Suppressor macrophage treated with lipopolysaccharide for 4 hours (primary cell): ENCODE measurements around the gene HSP90AB1.
A peak's percentile ranks its signal among the peaks of the same experiment; 100 is the strongest.

Experiments
- DNase-seq: peaks from one replicate; pipeline ENCODE4 v3.0.0-alpha.2; 2020

Gene HSP90AB1

GRCh38 chr6:44246663-44247337, at the start of gene HSP90AB1:
TSS of gene HSP90AB1 (plus strand) at chr6:44247101. CDS start at chr6:44248630, 1,529 bp downstream.
- DNase-seq: peak; percentile 96

DNA sequence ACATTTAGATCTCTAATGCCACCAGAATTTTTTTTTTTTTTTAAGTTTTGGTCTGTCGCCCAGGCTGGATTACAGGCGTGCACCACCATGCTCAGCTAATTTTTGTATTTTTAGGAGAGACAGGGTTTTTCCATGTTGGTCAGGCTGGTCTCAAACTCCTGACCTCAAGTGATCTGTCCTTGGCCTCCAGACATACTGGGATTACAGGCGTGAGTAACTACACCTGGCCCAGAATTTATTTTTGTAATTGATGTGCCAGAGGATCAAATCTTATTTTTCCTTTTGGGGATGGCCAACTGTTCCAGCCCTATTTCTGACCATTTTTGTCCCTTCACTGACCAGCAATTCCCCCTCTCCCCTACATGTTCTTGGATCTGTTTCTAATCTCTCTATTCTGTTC, 48.2 kb upstream of the HSP90AB1 start:
- DNase-seq: no peak

GRCh38 chr6:44199883-44200282, 47.0 kb upstream of the HSP90AB1 start:
- DNase-seq: no peak

DNA sequence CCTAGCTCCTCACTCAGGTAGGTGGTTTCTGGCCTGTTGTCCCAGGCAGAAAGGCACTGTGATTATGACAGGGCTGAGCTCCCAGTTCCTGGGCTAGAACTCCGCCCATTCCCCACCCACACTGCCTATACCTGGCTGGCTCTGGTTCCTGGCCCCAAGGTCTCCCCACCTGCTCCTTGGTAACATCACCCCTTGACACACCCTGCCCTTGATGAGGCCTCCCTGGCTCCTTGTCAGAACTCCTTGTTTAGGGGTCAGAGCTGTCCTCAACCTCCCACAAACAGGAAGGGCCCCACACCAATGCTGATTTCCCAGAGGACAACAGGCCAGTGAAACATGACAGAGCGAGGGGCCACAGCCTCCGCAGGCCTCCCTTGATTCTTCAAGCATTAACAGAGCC, 45.7 kb upstream of the HSP90AB1 start:
- DNase-seq: no peak

DNA sequence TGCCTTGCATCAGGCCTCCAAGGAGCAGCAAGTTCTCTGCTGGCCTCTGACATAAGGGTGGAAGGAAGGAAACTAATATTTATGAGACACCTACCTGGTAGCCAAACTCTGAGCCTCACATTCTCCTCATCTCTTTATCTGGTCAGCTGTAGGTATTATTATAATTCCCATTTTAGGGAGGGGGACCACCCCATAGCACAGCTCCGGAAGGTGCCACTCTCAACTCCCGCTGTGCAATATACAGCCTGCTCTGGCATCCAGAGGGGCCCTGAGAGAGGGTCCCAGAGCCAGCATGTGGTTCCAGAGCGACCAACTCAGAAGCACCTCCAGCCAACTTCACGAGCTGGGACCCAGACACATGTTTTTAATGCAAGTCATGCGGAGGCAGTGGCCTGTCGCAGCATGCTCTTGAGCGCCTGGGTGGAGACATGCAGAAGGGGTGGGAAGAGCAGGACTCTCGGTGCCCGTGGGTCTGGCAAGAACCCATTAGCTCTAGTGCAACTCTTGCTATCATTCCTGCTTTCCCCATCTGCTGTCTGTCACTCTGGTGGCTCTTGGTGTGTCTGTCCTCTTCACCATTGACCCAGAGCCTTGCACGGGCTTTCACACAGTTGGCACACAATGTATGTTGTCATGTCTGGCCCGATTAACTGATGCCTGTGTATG, 45.1 kb upstream of the HSP90AB1 start:
- no peak for DNase-seq

DNA sequence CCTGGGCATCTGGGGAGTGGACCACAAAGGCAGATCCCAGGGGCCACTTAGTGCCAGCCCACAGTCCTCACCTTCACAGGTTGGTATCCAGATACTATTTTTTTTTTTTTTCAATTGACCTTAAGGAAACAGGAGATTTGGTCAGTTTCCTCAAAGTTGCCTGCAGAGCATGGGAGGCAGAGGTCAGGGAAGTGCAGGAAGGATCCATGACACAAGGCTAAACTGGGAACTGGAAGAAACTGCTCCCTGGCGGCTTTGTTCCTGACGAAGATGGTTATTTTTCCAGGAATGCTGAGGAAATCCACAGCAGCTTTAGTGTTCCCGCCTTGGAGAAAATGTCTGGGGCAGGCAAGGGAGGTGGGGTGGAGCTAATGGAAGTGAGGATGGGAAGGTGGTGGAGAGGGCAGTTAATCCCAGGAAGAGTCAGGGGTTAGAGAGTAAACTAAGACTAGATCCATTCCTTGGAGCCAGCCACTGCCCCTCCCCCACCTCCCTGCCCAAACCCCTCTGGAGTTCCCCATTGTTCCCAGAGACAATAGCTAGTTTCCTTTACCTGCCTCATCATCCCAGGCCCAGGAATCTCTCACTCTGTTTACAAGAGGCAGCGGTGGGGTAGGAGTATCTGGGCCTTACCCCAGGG, 44.4 kb upstream of the HSP90AB1 start:
- no peak for DNase-seq

GRCh38 chr6:44202972-44203750, 43.7 kb upstream of the HSP90AB1 start:
- DNase-seq: no peak

DNA sequence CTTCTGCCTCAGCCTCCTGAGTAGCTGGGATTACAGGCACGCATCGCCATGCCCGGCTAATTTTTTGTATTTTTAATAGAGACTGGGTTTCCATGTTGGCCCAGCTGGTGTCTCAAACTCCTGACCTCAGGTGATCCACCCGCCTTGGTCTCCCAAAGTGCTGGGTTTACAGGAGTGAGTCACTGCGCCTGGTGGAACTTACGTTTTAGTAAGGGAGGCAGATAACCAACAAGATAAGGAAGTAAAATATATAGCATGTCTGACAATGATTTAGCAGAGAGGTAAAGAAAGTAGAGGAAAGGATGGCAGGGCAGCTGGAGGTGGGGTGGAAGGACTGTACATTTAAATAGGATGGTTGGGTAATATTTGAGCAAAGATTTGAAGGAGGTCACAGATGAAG, 42.9 kb upstream of the HSP90AB1 start:
- no peak for DNase-seq

DNA sequence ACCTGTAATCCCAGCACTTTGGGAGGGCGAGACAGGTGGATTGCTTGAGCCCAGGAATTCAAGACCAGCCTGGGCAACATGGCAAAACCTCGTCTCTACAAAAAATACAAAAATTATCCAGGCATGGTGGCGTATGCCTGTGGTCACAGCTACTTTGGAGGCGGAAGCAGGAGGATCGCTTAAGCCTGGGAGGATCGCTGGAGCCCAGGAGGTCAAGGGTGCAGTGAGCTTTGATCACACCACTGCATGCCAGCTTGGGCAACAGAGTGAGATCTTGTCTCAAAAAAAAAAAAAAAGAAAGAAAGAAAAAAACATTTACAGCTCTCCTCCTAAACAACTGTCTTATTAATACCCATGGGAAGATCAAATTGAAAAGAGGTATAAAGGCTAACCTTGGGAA, 38.9 kb upstream of the HSP90AB1 start:
- DNase-seq: no peak

GRCh38 chr6:44211284-44211683, 35.6 kb upstream of the HSP90AB1 start:
- DNase-seq: peak; percentile 37

DNA sequence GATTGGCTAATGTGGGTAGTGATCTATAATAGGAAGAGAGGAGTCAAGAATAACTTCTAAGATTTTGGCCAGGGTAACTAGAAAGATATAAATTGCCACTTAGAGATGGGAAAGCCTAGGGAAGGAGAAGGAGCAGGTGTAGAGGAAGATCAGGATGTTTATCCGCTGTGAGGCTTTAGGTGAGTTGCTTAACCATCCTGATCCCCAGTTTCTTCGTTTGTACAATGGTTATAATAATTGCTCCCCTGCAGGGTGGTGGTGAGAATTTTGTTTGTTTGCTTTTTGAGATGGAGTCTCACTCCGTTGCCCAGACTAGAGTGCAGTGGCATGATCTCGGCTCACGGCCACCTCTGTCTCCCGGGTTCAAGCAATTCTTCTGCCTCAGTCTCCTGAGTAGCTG, 32.6 kb upstream of the HSP90AB1 start:
- no peak for DNase-seq

DNA sequence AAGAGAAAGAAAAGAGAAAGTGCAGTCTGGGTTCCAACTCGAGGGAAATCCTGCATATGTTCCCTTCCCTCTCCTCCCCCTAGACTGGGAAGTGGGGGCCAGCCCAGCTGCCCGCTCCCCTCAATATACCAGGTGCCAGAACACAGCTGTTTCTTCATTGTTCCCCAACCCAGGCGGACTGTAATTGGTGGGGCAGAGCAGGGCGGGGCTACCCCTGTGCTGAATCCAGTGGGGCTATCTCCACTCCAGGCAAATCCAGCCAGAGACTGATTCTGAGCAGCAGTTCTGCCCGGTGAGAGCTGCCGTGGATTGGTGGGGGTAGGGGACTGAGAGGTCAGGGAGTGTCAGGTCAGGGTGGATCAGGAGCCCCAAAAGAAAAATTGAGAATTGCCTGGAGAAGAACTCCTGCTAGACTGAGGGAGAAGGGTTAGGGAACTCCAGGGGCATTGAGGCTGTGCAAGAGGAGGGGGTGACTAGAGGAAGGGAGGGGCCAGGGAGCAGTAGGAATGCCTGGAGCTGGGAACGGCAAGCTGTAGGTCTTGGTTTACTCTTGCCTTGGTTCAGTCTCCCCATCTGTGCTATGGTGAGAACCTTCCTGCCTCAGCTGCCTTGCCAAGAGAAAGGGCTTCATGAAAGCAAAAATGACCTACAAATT, 30.1 kb upstream of the HSP90AB1 start, which contains the start of gene MYMX:
TSS of gene MYMX (plus strand) at position 250 of the 655 bp plus-strand sequence. CDS start 546 bp downstream, outside the sequence.
- no peak for DNase-seq

DNA sequence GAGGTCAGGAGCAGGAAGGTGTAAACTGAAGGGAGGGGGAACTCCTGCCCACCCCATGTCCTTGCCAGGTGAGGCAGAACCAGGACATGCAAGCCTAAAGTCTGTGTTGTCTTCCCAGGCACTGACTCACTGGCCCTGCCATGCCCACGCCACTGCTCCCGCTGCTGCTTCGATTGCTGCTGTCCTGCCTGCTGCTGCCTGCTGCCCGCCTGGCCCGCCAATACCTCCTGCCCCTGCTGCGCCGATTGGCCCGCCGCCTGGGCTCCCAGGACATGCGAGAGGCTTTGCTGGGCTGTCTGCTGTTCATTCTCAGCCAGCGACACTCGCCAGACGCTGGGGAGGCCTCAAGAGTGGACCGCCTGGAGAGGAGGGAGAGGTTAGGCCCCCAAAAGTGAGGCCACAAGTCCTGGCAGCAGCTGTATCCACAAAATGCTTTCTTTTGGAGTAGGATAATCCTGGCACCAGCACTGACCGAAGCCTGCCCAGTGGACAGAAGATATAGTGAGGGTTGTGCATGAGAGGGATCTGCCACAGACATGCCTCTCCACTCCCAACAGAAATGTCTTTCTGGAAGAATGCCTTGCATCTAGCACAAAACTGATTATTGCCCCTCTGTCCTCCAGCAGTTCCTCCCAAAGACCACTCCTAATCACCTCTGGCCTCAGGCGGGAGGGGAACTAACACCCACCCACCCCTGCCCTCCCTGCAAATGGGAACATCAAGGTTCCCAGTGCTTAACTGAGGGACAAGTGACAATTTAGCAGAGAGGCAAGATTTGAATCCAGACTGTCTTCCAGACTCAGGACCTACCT, 29.4 kb upstream of the HSP90AB1 start:
- DNase-seq: no peak

GRCh38 chr6:44219053-44219814, 27.7 kb upstream of the HSP90AB1 start:
- DNase-seq: peak; percentile 55

- DNase-seq: no peak
These were observed 26.8 kb upstream of the HSP90AB1 start for GRCh38 chr6:44219815-44220784.

- no peak for DNase-seq
These were observed 26.0 kb upstream of the HSP90AB1 start for GRCh38 chr6:44220913-44221290.

DNA sequence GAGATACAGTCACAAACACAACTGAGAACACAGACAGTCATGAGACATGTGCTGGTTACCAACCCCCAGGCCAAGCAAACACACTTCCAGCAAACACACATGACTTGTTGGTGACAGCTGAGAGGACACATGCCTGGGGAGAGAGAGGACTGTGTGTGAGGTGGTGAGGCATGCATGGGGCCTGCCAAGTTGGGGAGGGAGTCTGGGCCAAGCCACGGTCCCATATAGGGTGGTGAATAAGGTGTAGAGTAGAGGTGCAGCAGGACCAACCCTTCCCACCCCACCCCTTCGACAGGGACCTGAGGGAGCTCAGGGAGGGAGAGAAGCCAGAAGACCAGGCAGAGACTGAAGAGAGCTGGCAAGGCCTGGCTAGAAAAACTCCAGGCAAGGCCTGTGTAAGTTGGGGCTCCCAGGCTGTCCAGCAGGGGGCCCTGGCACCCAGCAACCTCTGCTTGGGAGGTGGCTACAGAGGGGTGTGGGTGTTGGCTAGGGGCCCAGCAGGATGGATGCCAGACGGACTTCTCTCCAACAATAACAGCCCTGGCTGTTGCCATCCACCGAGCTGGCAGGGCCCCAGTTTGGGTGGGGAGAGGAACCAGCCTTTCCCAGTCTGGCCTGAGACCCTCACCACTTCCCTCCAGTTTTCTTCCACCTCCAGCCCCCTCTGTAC, 25.5 kb upstream of the HSP90AB1 start:
- peak; percentile 77 for DNase-seq

- no peak for DNase-seq
These were observed 25.0 kb upstream of the HSP90AB1 start for GRCh38 chr6:44221961-44222335.
